ENCODE data around the gene KNDC1.

KNDC1 gene

DNA sequence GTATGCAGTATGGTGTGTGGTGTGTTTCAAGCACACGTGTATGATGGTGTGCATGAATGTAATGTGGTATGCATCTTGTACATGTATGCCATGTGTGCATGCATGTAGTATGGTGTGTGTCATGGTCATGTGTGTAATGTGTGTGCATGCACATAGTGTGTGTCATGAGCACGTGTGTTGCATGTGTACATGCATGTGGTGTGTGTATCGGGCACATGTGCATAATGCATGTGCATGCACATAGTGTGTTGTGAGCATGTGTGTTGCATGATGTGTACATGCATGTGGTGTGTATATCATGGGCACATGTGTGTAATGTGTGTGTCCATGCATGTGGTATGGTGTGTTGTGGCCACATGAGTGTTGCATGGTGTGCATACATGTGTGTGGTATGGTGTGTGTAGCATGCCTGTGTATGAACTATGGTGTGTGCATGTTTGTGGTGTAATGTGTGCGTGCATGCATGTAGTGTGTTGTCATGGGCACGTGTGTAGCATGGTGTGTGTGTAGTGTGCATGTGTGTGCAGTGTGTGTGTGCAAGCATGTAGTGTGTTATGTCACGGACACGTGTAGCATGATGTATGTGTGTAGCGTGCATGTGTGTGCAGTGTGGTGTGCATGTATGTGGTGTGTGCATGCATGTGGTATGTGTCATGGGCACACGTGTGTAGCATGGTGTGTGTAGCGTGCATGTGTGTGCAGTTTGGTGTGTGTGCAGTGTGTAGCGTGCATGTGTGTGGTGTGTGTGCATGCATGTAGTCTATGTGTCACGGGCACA is 17.6 kb downstream of the KNDC1 start:
- H3K27me3 ChIP-seq (ENCODE audit: control insufficient read depth in 1 of 2, insufficient read depth in 2 of 2, low read length in 2 of 2), result peaks cover 0 to 4% of the 10 kb centered on the region in 2 donors
- H3K4me1 ChIP-seq (ENCODE audit: insufficient read depth, low read length), result no peaks in the 10 kb centered on the region
- no peak overlapping the region for H3K4me3 ChIP-seq (ENCODE audit: low read depth in 1 of 2, low read length in 2 of 2)
- no peaks in the 10 kb centered on the region for H3K36me3 ChIP-seq (ENCODE audit: insufficient read depth, low read length)
- no peak overlapping the region for H3K27ac ChIP-seq (ENCODE audit: low read depth, low read length)
- H3K9me3 ChIP-seq (ENCODE audit: low read length), result no peaks in the 10 kb centered on the region
- no peak overlapping the region for H3K9ac ChIP-seq (ENCODE audit: low read length)

DNA sequence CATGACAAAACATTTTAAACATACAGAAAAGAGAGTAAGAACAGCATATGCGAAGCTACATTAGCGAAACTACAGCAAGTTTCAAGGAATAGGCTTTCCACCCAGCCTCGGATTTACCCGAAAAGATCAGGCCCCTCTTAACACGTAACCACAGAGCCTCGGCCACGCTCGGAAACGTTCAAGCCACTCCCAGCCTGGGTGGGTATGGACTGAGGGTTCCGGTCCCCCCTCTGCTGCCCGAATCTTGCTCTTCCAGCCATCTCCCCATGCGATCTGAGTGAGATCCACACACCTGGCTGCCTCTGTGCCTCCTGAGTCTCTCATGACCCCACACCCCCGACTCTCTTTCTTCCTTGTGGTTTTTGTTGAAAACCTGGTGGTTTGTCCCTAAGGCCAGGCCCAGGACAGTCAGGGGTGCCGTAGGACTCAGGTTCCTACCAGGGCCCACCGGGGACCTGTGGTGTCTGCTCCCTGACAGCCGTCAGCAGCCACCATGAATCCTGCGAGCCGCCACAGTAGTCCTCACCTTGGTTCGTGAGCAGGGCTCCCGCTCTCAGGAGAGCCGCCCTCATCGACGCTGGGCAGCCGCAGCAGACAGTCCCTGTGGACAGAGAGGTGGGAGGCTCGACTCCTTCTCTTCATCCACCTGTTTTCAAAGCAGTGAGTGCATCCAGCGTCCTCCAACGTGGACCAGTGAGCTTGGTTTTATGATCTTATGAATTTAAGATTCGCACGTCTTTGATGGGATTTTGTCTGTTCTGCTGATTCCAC is 18.5 kb downstream of the KNDC1 start:
- Histone ChIP-seq H3K4me1 (ENCODE audit: insufficient read depth, low read length) (no peaks in the 10 kb centered on the region), H3K36me3 (ENCODE audit: insufficient read depth, low read length) (no peaks in the 10 kb centered on the region), H3K27ac (ENCODE audit: low read depth, low read length) (no peak overlapping the region), H3K27me3 (ENCODE audit: control insufficient read depth in 1 of 2, insufficient read depth in 2 of 2, low read length in 2 of 2) (peaks cover 0 to 4% of the 10 kb centered on the region in 2 donors), H3K9ac (ENCODE audit: low read length) (no peak overlapping the region), H3K9me3 (ENCODE audit: low read length) (no peaks in the 10 kb centered on the region), H3K4me3 (ENCODE audit: low read depth in 1 of 2, low read length in 2 of 2) (no peak overlapping the region)

DNA sequence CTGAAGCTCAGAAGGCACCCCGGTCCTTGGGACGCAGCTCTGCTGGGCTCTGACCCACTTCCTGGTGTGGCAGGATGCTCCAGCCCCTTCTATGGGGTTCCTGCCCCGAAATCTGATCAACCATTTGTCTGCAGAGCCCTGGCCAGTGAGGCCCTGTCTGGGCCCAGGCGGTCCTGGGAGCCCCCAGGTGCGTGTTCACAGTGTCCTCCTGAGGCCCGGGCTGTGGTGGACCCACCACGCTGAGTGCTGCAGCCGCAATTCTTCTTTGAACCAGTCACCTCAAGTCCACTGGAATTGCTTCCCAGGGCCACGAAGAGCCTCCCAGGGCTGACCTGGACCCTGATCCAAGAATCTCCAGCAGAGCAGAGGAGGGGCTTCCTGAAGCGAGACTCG is 19.1 kb downstream of the KNDC1 start:
- Histone ChIP-seq H3K36me3 (ENCODE audit: insufficient read depth, low read length) (no peaks in the 10 kb centered on the region), H3K4me3 (ENCODE audit: low read depth in 1 of 2, low read length in 2 of 2) (no peak overlapping the region), H3K4me1 (ENCODE audit: insufficient read depth, low read length) (no peaks in the 10 kb centered on the region), H3K27ac (ENCODE audit: low read depth, low read length) (no peak overlapping the region), H3K27me3 (ENCODE audit: control insufficient read depth in 1 of 2, insufficient read depth in 2 of 2, low read length in 2 of 2) (peaks cover 0 to 4% of the 10 kb centered on the region in 2 donors), H3K9ac (ENCODE audit: low read length) (no peak overlapping the region), H3K9me3 (ENCODE audit: low read length) (no peaks in the 10 kb centered on the region)

DNA sequence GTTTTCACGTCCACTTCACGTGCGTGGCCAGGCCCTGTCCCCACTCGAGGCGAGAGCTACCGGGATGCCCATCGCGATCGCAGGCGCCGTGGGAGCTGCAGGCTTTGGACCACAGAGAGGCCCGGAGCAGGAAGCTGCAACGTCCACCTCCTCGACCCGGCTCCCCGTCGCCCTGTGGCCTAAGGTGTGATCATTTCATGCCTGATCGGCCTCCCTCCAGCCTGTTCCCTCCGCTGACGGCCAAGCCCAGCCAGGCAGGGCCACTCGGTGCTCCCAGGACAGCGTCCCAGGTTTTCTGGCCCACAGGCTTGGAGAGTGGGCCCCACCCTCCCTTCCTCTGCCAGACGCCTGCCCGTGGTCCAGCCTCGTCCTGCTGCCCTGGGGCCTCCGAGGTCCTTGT is 19.6 kb downstream of the KNDC1 start:
- H3K4me1 ChIP-seq (ENCODE audit: insufficient read depth, low read length), result no peaks in the 10 kb centered on the region
- no peaks in the 10 kb centered on the region for H3K9me3 ChIP-seq (ENCODE audit: low read length)
- H3K9ac ChIP-seq (ENCODE audit: low read length), result no peak overlapping the region
- H3K36me3 ChIP-seq (ENCODE audit: insufficient read depth, low read length), result no peaks in the 10 kb centered on the region
- peaks cover 0 to 4% of the 10 kb centered on the region in 2 donors for H3K27me3 ChIP-seq (ENCODE audit: control insufficient read depth in 1 of 2, insufficient read depth in 2 of 2, low read length in 2 of 2)
- H3K4me3 ChIP-seq (ENCODE audit: low read depth in 1 of 2, low read length in 2 of 2), result no peak overlapping the region
- H3K27ac ChIP-seq (ENCODE audit: low read depth, low read length), result no peak overlapping the region

DNA sequence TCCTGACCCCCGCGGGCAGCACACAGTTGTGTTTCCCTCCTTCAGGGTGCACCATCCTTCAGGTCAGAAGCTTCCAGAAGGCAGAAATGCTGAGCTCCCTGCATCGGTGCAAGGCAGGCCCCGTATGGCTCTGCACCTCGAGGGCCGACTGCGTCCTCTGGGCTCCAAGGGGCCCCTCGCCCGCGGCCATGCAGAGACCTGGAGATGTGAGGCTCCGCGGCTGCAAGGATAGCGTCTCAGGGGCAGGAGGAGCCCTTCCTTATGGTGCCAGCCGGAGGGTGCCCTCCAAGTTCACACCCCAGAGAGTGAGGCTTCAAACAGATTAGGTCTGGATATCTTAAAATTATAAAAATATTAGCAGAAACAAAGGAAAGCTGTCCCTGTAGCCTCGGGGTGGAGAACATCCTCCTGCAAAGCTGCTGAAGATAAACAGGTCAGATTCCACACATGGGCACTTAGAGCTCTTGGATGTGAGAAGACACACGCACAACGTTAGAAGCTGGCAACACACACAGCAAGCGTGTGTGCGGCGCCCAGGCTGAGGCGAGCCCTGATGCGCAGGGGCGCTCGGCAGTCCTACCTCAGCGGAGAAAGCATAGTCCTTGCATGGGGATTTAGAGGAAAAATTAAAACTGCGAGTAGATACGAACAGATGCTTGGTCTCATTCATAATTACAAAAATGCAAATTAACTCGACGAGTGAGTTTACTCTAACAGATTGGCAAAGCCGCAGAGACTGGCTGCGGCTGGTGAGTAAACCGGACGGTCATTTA is 20.4 kb downstream of the KNDC1 start:
- Histone ChIP-seq H3K27me3 (ENCODE audit: control insufficient read depth in 1 of 2, insufficient read depth in 2 of 2, low read length in 2 of 2) (peaks cover 0 to 4% of the 10 kb centered on the region in 2 donors), H3K4me1 (ENCODE audit: insufficient read depth, low read length) (no peaks in the 10 kb centered on the region), H3K27ac (ENCODE audit: low read depth, low read length) (no peak overlapping the region), H3K9me3 (ENCODE audit: low read length) (no peaks in the 10 kb centered on the region), H3K36me3 (ENCODE audit: insufficient read depth, low read length) (no peaks in the 10 kb centered on the region), H3K9ac (ENCODE audit: low read length) (no peak overlapping the region), H3K4me3 (ENCODE audit: low read depth in 1 of 2, low read length in 2 of 2) (no peak overlapping the region)

DNA sequence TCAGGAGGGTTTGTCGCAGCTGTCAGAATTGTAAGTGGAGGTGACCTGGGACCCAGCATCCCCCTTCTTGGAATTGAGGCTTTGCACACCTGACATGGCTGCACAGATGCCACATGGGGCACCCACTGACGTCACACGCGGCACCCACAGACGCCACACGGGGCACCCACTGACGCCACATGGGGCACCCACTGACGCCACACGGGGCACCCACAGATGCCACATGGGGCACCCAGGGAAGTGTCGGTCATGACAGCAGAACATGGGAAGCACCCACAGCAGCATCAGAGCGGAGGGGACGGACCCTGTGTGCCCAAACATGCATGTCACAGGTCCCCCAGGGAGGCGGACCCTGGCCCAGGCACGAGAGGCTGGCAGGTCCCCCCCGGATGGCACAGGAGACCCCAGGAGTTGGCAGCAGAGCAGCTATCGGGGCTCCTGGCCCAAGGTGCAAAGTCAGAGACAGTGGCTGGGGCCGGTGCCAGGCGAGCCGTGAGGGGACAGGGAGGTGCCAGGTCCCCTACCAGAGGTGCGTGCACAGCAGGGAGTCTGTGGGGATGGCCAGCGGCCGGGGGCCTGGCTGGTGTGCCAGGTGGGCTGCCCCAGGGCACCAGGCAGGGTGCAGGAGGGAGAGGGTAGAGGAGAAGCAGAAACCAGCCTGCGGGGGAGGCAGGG is 21.1 kb downstream of the KNDC1 start:
- Histone ChIP-seq H3K27ac (ENCODE audit: low read depth, low read length) (no peak overlapping the region), H3K4me1 (ENCODE audit: insufficient read depth, low read length) (no peaks in the 10 kb centered on the region), H3K4me3 (ENCODE audit: low read depth in 1 of 2, low read length in 2 of 2) (no peak overlapping the region), H3K27me3 (ENCODE audit: control insufficient read depth in 1 of 2, insufficient read depth in 2 of 2, low read length in 2 of 2) (peaks cover 0 to 4% of the 10 kb centered on the region in 2 donors), H3K9ac (ENCODE audit: low read length) (no peak overlapping the region), H3K9me3 (ENCODE audit: low read length) (no peaks in the 10 kb centered on the region), H3K36me3 (ENCODE audit: insufficient read depth, low read length) (no peaks in the 10 kb centered on the region)

DNA sequence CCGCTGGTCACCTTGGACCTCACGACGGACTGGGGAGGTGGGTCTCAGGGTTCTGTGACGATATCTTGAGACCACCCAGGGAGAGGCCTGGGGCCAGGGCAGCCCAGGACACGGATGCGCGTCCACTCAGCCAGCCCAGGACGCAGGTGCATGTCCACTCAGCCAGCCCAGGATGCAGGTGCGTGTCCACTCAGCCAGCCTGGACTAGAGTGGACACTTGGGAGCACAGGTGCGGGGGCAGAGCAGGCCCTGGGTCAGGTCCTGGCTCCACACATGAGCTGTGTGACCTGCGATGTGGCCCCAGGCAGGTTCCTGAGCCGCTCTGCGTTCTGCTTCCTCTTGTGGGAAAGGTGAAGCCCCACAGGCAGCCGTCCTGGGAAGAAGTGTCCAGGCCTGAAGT is 22.2 kb downstream of the KNDC1 start:
- Histone ChIP-seq H3K27ac (ENCODE audit: low read depth, low read length) (no peak overlapping the region), H3K36me3 (ENCODE audit: insufficient read depth, low read length) (no peaks in the 10 kb centered on the region), H3K4me3 (ENCODE audit: low read depth in 1 of 2, low read length in 2 of 2) (no peak overlapping the region), H3K9ac (ENCODE audit: low read length) (no peak overlapping the region), H3K27me3 (ENCODE audit: control insufficient read depth in 1 of 2, insufficient read depth in 2 of 2, low read length in 2 of 2) (peaks cover 0 to 4% of the 10 kb centered on the region in 2 donors), H3K4me1 (ENCODE audit: insufficient read depth, low read length) (no peaks in the 10 kb centered on the region), H3K9me3 (ENCODE audit: low read length) (no peaks in the 10 kb centered on the region)

DNA sequence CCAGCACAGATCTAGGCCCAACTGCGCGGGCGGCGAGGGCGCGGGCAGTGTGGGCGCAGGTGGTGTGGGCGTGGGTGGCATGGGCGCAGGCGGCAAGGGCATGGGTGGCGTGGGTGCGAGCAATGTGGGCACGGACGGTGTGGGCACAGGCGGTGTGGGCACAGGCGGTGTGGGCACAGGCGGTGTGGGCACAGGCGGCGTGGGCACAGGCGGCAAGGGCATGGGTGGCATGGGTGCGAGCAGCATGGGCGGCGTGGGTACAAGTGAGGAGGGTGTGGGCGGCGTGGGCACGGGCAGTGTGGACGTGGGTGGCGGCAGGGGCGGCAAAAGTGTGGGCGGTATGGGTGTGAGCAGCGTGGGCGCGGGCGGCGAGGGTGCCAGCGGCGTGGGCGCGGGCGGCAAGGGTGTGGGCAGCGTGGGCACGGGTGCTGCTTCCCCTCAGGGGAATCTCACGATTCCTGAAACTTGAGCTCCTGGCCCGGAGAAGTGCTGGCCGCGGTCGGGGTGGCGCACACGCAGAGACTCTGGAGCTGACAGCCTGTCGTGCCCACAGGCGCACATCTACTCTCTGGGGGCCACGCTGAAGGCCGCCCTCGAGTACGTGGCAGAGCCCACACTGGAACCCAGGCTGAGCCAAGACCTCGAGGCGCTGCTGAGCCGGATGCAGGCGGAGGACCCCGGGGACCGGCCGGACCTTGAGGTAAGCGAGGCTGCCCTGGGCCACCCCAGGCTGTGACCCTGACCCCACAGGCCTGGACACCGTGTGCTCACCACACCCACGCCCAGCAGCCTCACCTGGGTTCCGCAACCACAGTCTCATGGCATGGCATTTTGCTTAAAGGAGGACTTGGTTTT is 23.0 kb downstream of the KNDC1 start:
- Histone ChIP-seq H3K4me1 (ENCODE audit: insufficient read depth, low read length) (no peaks in the 10 kb centered on the region), H3K4me3 (ENCODE audit: low read depth in 1 of 2, low read length in 2 of 2) (no peak overlapping the region), H3K9me3 (ENCODE audit: low read length) (no peaks in the 10 kb centered on the region), H3K36me3 (ENCODE audit: insufficient read depth, low read length) (no peaks in the 10 kb centered on the region), H3K9ac (ENCODE audit: low read length) (no peak overlapping the region), H3K27me3 (ENCODE audit: control insufficient read depth in 1 of 2, insufficient read depth in 2 of 2, low read length in 2 of 2) (peaks cover 0 to 4% of the 10 kb centered on the region in 2 donors), H3K27ac (ENCODE audit: low read depth, low read length) (no peak overlapping the region)

DNA sequence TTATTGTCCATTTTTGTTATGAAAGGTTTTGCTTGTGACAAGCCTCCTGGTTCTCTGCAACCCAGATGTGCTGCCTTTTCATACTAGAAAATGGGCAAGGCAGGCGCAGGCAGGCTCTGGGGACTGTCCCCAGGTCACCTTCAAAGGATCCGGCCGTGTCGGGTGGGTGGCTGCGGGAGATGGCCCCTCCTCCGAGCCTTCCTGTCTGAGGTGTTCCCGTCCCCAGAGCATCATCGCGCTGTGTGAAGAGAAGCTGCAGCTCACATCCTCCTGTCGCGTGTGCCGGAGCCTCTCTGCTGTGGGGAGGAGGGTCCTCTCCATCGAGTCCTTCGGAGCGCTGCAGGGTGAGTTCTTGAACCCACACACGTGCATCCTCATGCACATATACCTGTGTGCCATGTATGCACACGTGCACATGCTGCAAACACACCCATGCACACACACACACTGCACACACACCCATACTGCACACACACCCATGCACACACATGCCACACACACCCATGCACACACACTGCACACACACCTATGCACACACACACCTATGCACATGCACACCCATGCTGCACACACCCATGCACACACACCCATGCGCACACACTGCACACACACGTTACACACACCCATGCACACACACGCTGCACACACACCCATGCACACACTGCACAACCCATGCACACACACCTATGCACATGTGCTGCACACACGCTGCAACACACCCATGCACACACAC is 23.8 kb downstream of the KNDC1 start:
- H3K27me3 ChIP-seq (ENCODE audit: control insufficient read depth in 1 of 2, insufficient read depth in 2 of 2, low read length in 2 of 2), result peaks cover 0 to 4% of the 10 kb centered on the region in 2 donors
- H3K36me3 ChIP-seq (ENCODE audit: insufficient read depth, low read length), result no peaks in the 10 kb centered on the region

DNA sequence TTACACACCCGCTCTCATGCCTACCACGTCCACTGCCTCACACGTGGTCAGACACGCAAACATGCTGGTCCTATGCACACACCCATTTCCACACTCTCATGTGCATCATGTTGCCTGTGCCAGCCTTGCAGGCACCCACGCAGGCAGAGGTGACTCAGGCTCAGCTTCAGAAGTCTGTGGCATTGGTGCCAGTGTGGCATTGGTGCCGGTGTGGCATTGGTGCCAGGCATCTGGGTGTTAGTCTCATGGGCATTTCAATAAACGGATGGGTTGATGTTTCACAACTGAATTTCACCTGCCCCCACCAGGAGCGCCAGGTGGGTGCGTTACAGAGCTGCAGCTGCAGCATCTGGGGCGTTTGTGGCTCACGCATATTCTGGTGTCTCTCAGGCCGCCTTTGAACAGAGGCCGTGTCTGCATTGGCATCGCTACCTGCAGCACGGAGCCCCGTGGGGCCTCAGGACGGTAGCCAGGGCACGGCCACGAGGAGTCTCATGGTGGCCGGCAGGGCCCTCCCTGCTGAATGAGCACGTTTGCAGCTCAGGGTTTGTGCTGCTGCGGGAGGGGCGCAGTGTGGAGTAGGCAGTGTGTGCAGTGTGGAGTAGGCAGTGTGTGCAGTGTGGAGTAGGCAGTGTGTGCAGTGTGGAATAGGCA is 24.7 kb downstream of the KNDC1 start:
- peaks cover 0 to 4% of the 10 kb centered on the region in 2 donors for H3K27me3 ChIP-seq (ENCODE audit: control insufficient read depth in 1 of 2, insufficient read depth in 2 of 2, low read length in 2 of 2)
- H3K4me3 ChIP-seq (ENCODE audit: low read depth in 1 of 2, low read length in 2 of 2), result no peak overlapping the region
- H3K4me1 ChIP-seq (ENCODE audit: insufficient read depth, low read length), result no peaks in the 10 kb centered on the region
- H3K9ac ChIP-seq (ENCODE audit: low read length), result no peak overlapping the region
- H3K36me3 ChIP-seq (ENCODE audit: insufficient read depth, low read length), result no peaks in the 10 kb centered on the region
- H3K27ac ChIP-seq (ENCODE audit: low read depth, low read length), result no peak overlapping the region
- H3K9me3 ChIP-seq (ENCODE audit: low read length), result no peaks in the 10 kb centered on the region

More for the DNA sequence above, 23.8 kb downstream of the KNDC1 start:
- H3K27ac ChIP-seq (ENCODE audit: low read depth, low read length), result no peak overlapping the region
- no peaks in the 10 kb centered on the region for H3K4me1 ChIP-seq (ENCODE audit: insufficient read depth, low read length)
- H3K9me3 ChIP-seq (ENCODE audit: low read length), result no peaks in the 10 kb centered on the region
- no peak overlapping the region for H3K9ac ChIP-seq (ENCODE audit: low read length)
- no peak overlapping the region for H3K4me3 ChIP-seq (ENCODE audit: low read depth in 1 of 2, low read length in 2 of 2)

Data from muscle layer of colon (tissue), 2 donors.